ENCODE measurements around the gene EMX2.
"Not testable (repeated sequence)": the region's sequence is repeated elsewhere in the genome, so short reads cannot be mapped to it uniquely, and the experiment has no call there.

The EMX2 gene

DNA sequence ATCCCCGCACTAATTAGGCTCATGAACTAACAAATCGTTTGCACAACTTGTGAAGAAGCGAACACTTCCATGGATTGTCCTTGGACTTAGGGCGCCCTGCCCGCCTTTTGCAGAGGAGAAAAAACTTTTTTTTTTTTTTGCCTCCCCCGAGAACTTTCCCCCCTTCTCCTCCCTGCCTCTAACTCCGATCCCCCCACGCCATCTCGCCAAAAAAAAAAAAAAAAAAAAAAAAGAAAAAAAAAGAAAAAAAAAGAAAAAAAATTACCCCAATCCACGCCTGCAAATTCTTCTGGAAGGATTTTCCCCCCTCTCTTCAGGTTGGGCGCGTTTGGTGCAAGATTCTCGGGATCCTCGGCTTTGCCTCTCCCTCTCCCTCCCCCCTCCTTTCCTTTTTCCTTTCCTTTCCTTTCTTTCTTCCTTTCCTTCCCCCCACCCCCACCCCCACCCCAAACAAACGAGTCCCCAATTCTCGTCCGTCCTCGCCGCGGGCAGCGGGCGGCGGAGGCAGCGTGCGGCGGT lies at the start of gene EMX2:
Gene EMX2 (plus strand): TSS at position 41 of the 519 bp plus-strand sequence. CDS start 522 bp downstream, outside the sequence.
- DNase-seq: no peak

DNA sequence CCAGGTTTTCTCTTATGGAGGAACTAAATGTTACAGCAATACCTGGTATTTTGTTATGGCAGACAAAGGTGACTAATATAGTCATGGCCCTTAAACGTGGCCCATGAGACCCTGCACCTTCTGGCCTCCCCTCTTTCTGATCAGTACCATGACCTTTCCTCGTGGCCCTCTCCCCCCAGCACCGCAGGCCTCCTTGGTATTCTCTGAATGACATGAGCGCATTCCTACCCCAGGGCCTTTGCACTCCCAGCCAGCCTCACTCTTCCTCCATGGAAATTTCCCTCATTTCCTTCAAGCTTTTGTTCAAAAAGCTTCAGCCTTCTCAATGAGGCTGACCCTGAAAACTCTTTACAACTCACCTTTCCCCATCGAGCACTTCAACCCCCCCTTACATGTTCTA lies 46.5 kb upstream of the EMX2 start:
- DNase-seq: no peak

DNA sequence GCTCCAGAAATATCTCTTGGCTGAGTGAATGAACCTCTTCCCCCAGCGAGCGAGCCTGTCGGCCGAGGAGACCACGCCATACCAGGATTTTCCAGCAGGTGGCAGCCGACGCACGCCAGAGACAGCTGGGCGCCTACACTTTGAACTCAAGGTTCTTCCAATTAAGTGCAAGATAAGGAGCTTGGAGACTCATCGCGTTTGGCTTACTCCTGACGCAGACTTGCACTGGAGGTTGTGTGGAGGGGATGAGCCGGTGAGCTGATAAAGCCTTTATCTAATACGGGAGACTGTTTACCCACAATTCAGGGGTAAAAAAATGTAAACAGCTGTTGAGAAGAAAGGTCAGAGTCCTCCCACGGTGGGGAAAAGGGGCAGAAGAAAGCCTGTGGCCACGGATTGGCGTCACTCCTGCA lies 45.9 kb upstream of the EMX2 start:
- DNase-seq: peak; percentile 17

DNA sequence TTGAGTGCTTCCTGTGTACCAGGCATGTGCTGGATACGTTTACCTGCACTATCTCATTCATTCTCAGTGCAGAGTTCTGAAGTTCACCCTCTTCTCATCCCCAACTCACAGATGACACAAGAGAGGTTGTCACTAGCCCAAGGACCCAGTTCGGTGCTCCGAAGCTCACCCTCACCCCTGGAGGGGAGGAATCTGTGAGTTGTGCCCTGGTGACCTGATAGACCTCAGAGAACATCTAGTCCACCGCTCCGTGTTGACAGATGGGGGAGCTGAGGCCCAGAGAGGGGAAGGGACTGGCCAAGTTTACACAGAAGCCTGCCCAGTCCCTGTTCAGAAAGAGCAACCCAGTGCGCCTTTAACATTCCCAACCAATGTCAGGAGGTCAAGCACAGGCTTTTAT lies 44.8 kb upstream of the EMX2 start:
- DNase-seq: no peak

DNA sequence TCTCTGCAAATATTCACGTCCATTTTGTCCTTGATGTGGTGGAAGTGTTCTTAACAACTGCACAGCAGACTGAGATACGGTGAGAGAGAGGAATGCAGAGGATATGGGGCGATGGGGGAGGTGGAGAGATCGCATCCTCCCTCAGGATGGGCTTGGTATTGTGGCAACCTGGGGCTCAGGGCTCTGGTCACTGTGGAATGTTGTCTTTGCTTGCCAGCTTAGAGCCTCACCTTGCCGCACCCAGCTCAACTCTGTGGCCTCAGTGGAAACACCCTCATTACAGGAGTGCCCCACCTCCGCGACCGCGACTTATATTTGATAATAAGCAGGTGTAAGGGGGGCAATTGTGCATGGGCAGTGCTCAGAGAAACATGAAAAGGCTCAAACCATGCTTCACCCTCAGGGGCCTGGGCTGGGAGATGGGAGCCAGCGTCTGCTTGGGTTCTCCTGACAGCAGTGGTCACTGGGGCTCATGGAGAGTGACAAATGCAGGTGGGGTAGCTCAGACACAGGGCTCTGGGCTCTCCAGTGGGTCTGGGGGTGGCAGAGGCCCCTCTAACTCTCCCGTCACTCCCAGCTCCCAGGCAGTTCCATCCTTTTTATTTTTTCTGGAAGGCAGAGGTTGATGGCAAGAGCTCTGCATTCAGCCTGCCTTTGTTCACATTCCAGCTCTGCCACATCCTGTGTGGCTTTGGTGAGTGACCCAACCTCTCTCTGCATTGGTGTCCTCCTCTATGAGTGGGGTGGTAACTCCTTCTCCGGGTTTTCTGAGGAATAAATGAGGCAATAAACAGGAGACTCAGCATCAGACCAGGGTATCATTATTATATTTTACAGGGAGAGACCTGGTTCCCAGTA lies 43.1 kb upstream of the EMX2 start:
- no peak for DNase-seq

DNA sequence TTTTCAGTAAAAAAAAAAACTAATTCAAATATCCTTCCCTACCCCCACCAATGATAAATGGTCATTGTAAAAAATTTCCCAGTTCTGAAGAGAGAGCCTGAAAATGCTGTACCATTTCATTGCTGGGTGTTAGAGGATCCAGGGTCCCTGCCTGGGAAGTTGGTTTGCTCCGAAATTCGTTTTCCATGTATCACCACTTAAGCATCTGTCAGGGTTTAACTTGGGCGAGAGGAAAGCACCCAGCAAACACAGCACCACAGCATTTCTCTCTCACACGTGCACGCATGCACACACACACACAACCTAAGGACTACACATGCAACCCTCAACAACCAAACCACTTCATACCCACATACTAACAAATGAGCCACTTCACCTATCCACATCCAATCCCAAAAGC lies 42.1 kb upstream of the EMX2 start:
- DNase-seq: no peak

DNA sequence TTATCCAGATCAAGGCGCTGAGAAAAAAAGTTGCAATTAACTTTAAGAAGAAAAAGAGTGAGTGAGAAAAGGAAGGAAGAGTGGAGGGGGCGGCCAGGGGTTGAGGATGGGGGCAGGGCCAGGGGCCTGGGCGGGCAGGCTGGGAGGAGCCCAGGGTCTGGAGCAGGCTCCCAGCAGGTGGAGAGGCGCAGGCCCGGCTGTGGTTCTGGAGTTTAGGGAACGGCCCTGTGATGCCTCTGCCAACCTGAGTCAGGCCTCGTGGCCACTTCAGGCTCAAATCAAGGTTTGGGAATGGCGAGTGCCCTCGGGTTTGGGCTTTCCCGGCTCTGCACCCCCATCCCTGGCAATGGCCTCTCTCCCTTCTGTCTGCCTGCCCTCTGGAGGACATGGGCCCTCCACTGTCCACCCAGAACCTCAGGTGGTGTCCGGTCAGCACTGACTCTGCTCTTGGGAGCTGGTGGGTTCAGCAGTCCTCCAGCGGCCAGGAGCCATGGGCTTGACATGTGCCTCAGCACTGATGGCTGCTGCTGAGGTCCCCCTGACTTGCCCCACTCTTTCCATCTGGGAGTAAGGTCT lies 41.0 kb upstream of the EMX2 start:
- no peak for DNase-seq

DNA sequence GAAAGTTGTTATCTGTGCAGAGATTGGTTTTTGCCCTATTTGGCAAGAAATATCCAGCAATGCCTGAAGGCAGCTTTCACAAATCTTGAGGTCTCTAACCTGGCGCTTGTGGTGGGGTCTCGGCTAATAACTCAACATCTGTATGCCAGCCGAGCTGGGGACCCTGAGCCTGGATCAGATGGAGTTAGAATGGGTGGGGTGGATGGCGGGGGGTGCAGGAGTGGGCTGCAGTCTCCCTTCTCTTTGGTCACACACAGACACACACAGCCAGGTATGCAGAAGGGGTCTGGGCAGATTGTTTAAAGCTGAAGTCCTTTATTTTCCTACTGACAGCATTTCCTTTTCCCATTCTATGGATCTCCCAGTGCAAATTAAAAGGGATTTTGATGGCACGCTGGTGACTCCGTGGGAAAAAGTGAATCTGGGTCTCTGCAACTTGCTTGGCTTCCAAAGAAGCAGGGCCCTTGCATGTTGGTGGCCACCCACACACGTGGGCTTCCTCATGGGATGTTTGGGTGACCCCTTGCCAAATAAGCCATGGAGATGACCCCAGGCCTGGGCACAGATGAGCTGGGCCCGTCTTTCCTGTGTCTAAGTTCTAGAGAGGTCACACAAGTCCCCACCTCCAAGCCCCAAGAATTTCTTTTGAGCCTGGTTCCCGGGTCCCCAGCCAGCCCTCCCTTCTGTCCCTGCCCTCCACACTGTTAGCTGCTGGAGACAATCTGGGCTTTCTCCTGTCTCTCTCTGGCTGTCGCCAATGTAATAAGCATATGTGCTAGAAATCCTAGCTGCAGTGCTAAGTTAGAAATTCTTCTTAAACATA lies 39.9 kb upstream of the EMX2 start:
- DNase-seq: no peak

DNA sequence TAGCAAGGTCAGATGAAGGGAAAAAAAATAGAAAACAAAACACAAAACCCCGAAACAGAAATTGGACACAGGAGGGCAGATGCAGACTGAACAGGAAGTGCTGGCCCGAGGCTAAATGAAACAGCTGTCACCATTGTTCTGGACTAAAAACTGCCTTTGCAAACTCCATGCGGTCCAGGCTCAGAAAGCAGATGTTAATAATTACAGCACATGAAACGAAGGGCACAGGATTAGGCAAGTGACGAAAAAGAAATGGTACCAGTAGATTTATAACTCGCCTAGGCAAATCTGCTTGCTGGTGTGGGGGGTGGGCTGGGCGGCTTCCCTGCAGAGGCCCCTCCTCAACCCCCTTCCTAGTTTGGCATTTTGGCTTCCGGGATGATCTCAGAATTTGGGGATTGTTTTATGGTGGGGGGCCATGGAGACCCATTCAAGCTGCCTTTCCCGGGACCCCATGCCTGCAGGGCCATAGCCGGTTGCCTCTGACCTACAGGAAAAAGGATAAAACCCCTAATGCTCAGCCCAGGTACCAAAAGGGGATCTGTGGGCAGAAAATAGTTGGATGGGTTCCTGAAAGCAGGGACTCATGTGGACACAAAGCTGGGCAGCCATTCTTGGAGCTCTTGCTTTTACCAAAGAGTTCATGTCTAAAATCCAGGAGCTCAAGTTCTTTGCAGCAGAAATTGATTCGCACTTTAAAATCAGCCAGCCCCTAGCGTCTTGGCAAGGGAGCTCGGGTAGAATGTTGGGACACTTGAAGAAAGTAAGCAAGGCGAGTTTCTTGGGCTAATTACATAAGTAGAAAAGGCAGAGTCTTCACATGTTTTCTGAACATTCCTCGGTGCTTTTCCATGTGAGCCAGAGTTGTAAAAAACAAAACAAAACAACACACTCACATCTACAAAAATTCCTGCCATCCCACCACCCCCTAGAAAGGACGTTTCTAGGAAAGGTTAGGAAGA lies 39.0 kb upstream of the EMX2 start:
- DNase-seq: no peak

DNA sequence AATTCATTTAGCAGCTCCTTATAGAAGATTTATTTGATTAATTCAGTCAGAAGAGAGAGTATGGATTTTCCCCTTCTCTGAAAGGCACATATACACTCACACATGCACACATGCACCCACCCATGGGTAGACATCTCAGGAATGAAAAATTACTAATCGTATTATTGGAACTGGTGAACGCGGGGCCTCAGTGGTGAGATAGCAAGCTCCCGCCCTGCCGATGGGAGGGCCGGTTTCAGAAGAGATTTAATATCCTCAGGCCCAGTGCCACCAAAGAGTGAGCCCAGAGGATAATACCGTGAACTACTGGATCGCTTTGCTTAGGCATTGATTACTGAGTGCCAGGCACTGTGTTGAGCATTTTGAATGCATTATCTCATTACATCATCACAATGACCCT lies 38.0 kb upstream of the EMX2 start:
- DNase-seq: no peak

DNA sequence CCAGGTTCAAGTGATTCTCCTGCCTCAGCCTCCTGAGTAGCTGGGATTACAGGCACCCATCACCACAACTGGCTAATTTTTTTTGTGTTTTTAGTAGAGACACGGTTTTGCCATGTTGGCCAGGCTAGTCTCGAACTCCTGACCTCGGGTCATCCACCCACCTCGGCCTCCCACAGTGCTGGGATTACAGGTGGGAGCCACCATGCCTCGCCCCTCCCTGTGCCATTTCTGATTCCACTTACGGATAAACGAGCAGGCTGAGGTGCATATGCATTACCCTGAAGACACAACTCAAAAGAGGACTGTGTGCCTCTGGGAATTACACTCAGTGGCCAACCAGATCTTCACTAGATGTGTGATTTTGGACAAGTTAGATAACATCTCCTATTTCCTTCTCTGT lies 35.5 kb upstream of the EMX2 start:
- DNase-seq: not testable (repeated sequence)

DNA sequence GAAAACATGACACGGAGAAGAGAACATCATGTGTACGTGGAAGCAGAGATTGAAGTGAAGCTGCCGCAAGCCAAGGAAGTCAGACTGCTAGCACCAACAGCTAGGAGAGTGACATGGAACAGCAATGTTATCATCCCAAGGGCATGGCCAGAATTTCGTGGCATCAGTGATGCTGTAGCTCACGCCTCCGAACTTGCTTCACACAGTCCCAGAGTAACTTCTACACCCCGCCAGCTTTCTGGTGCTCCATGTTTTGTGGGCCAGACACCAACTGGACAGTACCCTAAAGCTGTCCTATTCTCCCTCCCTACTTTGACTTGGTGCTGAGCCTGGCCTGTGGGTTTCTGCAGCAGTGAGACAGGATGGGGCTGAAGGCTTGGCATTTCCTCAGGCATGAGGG lies 33.0 kb upstream of the EMX2 start:
- no peak for DNase-seq

DNA sequence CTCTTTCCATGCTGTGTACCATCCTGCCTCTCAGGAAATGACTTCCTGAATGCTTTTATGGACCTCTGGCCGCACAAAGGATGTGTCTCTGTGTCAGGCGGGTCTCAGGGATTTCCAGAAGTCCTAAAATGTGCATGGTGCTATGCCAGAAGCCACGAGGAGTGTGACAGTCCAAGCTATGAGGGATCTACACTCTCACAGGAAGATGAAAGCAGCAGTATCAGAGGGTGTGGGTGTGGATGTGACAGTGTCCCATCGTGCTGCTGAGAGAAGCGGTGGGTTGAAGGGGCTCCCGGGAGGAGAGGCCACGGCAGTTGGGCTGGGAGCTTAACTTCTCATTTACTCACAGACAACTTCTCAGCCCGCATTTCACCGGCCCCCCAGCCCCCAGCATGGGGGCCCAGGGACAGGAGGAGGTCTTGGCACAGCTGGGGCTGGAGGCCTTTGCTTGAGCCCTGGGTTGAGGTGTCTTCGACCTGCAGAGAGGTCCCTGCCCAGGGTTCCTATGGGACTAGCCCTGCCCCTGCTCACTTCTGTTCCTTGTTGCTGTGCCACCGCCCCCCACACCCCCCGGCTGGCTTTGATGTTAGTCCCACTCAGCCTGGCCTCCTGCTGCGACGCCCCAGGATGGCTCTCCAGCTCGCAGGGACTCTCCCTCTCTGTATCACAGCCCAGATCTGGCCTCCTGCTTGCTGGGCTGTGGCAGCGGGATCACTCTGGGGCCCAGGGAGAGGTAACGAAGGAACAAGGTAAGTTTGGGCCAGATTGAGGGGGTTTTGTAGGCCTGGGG lies 30.8 kb upstream of the EMX2 start:
- no peak for DNase-seq

DNA sequence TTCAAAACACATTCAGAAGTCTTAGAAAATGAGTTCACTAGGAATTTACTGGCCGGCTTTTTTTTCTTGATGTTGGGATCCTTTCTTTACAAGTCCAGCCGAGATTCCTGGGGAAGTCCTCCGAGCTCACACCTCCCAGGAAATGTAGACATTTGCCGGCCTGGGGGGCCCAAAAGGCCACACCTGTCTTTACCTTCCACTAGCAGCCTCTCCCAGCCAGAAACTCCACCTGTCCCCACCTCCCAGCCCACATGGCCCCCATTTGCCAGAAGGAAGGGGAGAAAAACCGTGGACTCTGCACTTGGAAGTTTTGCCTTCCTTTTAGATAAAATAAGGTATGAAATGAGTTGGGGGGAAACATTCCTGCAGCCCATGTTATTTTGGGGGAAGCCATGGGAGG lies 27.6 kb upstream of the EMX2 start:
- no peak for DNase-seq

DNA sequence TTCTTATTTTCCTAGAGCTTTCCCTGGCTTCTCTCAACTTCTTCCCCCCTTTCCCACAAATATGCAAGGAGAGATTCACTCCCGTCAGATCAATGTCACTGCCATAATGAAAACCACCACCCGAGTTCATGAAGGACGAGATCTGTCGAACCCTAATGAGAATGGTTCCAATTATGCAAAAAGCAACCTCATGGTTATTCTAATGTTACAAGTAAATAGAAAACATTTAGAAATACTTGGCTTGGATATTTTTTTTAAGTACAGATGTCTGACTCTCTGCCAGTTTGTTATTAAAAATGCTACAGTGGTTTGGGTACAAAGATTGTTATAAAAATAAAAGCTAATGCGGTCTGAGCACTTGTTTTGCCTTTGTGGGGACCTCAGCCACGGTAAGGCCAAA lies 25.9 kb upstream of the EMX2 start:
- no peak for DNase-seq

DNA sequence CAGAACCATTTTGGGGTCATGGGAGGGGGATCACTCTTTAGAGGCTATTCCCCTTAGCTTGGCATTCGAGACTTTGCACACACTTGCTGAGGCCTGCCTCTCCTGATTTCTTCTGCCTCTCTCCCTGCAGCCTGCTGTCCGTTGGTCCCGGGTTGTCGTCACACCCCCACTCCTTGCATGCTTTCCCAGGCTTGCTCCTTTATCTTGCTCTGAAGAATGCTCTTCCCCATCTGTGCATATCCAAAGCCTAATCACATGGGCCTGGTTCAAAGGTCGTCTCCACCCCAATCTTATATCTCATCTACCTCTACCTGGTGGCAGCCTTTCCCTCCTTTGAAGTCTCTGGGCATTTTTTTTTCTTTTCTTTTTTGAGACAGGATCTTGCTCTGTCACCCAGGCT lies 24.3 kb upstream of the EMX2 start:
- DNase-seq: no peak

DNA sequence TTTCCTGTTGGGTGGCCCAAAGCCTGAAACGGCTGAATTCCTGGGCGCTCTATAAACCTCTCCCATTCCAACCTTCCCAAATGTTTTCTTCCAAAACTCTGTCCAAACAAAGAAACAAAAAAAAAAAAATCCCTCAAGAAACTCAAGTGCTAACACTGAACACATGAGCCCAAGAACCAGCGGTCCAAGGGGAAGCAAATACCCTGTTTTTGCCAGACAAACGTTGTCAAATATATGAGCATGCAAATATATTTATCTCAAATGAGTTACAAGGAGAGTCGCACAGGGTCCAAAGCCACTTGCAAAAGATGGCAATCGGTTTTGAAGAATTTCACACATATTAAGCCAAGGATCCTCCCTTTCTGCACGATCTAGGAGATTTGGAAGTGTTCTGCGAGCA lies 23.3 kb upstream of the EMX2 start:
- no peak for DNase-seq

DNA sequence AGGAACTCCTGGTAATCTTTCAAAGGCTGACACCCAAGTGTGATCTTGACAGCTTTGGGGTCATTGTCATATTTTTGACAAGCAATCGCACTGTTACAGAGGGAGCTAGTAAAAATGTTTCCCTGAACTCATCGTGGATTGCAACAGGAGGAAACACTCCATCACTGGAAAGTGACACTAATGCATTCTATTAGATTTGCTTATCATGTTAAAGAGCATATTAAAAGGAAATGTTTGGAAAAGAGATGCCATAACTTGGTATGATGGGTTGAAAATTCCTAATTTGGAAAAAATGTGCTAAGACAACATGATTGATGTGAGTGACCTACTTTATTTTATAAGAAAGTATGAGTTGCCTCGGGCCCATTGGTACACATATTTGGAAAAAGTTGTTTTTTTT lies 22.7 kb upstream of the EMX2 start:
- no peak for DNase-seq

DNA sequence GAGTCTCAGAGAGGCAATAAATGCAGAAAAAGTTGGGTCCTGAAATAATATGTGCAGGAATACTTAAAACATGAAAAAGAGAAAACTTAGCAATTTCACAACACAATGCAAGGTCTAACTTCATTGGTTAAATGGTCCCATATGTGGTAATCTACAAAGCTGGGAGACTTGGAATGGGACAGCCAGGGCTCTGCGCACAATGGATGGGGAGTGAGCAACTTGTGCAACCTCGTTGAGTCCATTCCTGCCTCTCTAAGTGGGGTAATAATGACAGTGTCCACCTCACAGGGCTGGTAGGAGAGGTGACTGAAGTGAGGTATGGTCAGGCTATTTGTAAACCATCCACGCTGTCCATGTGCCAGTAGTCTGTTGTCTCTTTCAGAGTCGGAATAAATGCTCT lies 11.8 kb upstream of the EMX2 start:
- DNase-seq: no peak

DNA sequence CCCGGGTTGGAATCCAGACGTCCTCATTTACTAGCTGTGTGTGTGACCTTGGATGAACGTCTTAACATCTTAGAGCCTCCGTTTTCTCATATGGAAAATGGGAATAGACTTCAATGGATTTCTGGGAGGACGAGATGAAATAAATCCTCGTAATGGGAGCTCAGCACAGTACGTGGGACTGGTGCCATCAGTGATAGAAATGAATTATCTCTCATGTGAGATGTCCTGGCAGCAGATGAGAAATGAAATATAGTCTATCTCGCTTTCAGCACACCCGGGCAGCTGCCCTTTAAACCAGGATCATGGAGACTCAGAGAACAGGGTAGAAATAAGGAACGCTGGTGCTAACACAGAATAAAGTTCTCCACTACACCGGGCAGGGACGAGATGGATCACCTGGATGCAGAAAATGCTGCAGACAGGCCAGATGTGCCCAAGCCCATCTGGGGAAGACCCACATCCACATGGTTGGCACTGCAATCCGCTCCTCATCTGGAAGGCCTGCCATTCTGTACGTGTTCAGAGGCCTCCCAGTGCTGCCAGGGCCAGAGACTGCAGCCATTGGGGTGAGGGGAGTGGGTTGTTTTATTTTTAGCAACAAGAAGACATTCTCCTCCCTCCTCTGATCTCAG lies 11.1 kb upstream of the EMX2 start:
- DNase-seq: no peak

DNA sequence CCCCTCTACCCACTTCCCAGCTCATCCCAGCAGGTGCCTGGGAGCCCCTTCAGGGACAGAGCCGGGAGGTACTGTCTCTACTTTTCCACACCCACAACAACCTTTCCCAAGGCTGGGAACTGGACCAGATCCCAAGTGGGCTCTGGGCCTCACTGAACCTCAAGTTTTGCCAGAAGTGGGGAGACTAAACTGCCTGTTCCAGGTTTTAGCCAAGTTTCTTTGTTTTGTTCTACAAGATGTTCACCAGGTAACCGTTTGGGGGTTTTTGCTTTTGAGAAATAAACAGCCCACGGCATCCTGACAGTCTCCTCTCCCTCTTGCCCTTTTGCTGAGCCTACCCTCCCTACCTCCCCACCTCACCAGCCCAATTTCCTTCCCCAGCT lies 10.6 kb upstream of the EMX2 start:
- no peak for DNase-seq

Measured in NCI-H1436 treated with DMSO at 0.1 percent for 48 hours (cell line).